GM12878 (cell line): Measurements from ENCODE around the gene PRKAG2. TPM values are rescaled to one million over a fixed set of nuclear protein-coding genes. Genes with fewer than 3 reads are reported as not detected.

Source experiments
- ATAC-seq: fragments of 200-7000 bp; cut with Tn5 transposase; 3 replicates; pipeline ENCODE4 v1.9.1; 2020; ENCODE audit warnings: mild to moderate bottlenecking, moderate library complexity
- BruUV-seq: library from RNA; stranded (reverse); fragments of 400-500 nt; replicated peaks from 2 replicates; lab custom pipeline; 2021; lab: Mats Ljungman, UMichigan
- CTCF ChIA-PET: fragments of 300-600 bp; sonication (Branson Sonifier 250); formaldehyde crosslinking; extraction: SDS; loops from one replicate; lab custom pipeline; 2021; ENCODE audit warnings: inconsistent platforms; lab: Yijun Ruan, JAX
- POLR2A ChIA-PET: fragments of 350-600 bp; formaldehyde crosslinking; extraction: SDS; loops from one replicate; lab custom pipeline; 2021; ENCODE audit warnings: inconsistent platforms; lab: Charles Lee
- RAD21 ChIA-PET: fragments of 300-600 bp; sonication (Branson Sonifier 250); formaldehyde crosslinking; loops from one replicate; lab custom pipeline; 2023; ENCODE audit warnings: antibody characterized with exemption; ENCODE audit not compliant: unreplicated experiment; lab: Charles Lee
- SMC1A ChIA-PET: fragments of 300-600 bp; sonication (Branson Sonifier 250); formaldehyde crosslinking; loops from one replicate; lab custom pipeline; 2023; ENCODE audit not compliant: unreplicated experiment, uncharacterized antibody; lab: Charles Lee
- DNase-seq: peaks from one replicate; pipeline ENCODE4 v3.0.0-alpha.2; 2011; ENCODE audit warnings: low read depth, low spot score
- FAIRE-seq: peaks from 3 replicates; lab custom pipeline; 2011; peaks lifted over from hg19 to GRCh38; lab: Jason Lieb, UNC
- H2AFZ ChIP-seq: 2 replicates; pipeline ENCODE4 v1.6.0; 2011; ENCODE audit warnings: low read depth, low read length, control low read depth; ENCODE audit not compliant: control insufficient read depth
- H3K27ac ChIP-seq: 2 replicates; pipeline ENCODE4 v1.5.1; 2011; ENCODE audit warnings: control low read depth; ENCODE audit not compliant: control insufficient read depth, insufficient read depth
- H3K27me3 ChIP-seq, 2 experiments: replicated peaks in 1 of 2; 2 replicates each; pipeline versions ENCODE4 v1.6.0 to v1.6.1; 2011; ENCODE audit warnings: low read length in 1 of 2; ENCODE audit not compliant: control insufficient read depth in 2 of 2, insufficient read depth in 2 of 2
- H3K36me3 ChIP-seq, 2 experiments: 2 replicates each; pipeline ENCODE4 v1.5.1; 2011; ENCODE audit warnings: low read length in 1 of 2; ENCODE audit not compliant: control insufficient read depth in 2 of 2, insufficient read depth in 2 of 2
- H3K4me1 ChIP-seq: 2 replicates; pipeline ENCODE4 v1.6.1; 2011; ENCODE audit warnings: mild to moderate bottlenecking, low read length, moderate library complexity, mixed read lengths; ENCODE audit not compliant: control insufficient read depth, insufficient read depth
- H3K4me2 ChIP-seq: 2 replicates; pipeline ENCODE4 v1.6.0; 2011; ENCODE audit warnings: control low read depth; ENCODE audit not compliant: control insufficient read depth, insufficient read depth
- H3K4me3 ChIP-seq: fragments of 200-600 bp; sonication (generic); 2 replicates; pipeline ENCODE4 v1.5.1; 2016
- H3K79me2 ChIP-seq: 2 replicates; pipeline ENCODE4 v1.6.0; 2011; ENCODE audit warnings: low read length; ENCODE audit not compliant: control insufficient read depth, insufficient read depth
- H3K9ac ChIP-seq: 2 replicates; pipeline ENCODE4 v1.8.0; 2011; ENCODE audit warnings: low read length, control low read depth, mixed read lengths; ENCODE audit not compliant: control insufficient read depth, insufficient read depth
- H3K9me3 ChIP-seq: replicated peaks from 3 replicates; pipeline ENCODE4 v1.5.1; 2011; ENCODE audit warnings: mild to moderate bottlenecking, low read length; ENCODE audit not compliant: control insufficient read depth, insufficient read depth
- H4K20me1 ChIP-seq: 2 replicates; pipeline ENCODE4 v1.6.0; 2011; ENCODE audit not compliant: control insufficient read depth, insufficient read depth
- E2F4 ChIP-seq: IDR thresholded peaks from 2 replicates; pipeline ENCODE4 v1.6.1; 2012; ENCODE audit warnings: low read depth, low read length, improper control_type of control experiment
- NKRF ChIP-seq: fragments of 450-650 bp; conservative IDR thresholded peaks from 2 replicates; pipeline ENCODE4 v1.6.1; 2017; ENCODE audit warnings: mild to moderate bottlenecking, moderate library complexity
- PAX5 ChIP-seq: IDR thresholded peaks from 2 replicates; pipeline ENCODE4 v1.6.1; 2011; ENCODE audit warnings: low read depth, low read length, borderline replicate concordance
- SP1 ChIP-seq: IDR thresholded peaks from one replicate; pipeline ENCODE4 v1.6.1; 2011; ENCODE audit warnings: low read depth, low read length
- TARDBP ChIP-seq: IDR thresholded peaks from 2 replicates; pipeline ENCODE4 v1.6.1; 2016; ENCODE audit warnings: borderline replicate concordance
- TCF3 ChIP-seq: IDR thresholded peaks from 2 replicates; pipeline ENCODE4 v1.6.1; 2012; ENCODE audit warnings: low read depth, mild to moderate bottlenecking, low read length, borderline replicate concordance; ENCODE audit not compliant: insufficient read depth
- ZSCAN29 ChIP-seq: fragments of 450-650 bp; IDR thresholded peaks from 2 replicates; pipeline ENCODE4 v1.6.1; 2017; ENCODE audit warnings: mild to moderate bottlenecking, moderate library complexity
- WGBS: methylation state at CpG from one replicate; pipeline ENCODE4 v1.1.6; 2016; ENCODE audit warnings: low lambda C conversion rate; ENCODE audit not compliant: insufficient replicate concordance, insufficient coverage; ENCODE audit errors: missing lambda C conversion rate; 5-methylcytosine and 5-hydroxymethylcytosine counted together
- in situ Hi-C: fragments of 300-500 bp; cut with MboI; formaldehyde crosslinking; loops from 9 replicates; pipeline ENCODE4 v1.14.3; 2018; ENCODE audit warnings: mixed read lengths
- intact Hi-C: fragments of 100-400 bp; cut with micrococcal nuclease; formaldehyde crosslinking; loops from one replicate; pipeline ENCODE4 v1.14.2; 2022; ENCODE audit not compliant: unreplicated experiment
- polyA plus RNA-seq, 11 experiments: library from polyadenylated mRNA; depleted of rRNA in 4 of 11; unstranded in 6 of 11; stranded (reverse) in 5 of 11; fragments of >200 nt; fragmentation: Nextera tagmentation in 4 of 11; fragmentation: Illumina TruSeq in 1 of 11; extraction: Ambion mirVana in 4 of 11; extraction: Trizol in 1 of 11; gene quantifications; 1 replicate in 1 of 11; 2 replicates in 10 of 11; pipeline versions ENCODE4 v1.2.1 to v1.2.3, GENCODE V29; 2011 to 2016; ENCODE audit warnings: inconsistent platforms in 2 of 11, missing spikeins in 2 of 11, low read depth in 1 of 11
- total RNA-seq, 4 experiments: library from RNA; depleted of rRNA in 3 of 4; stranded (reverse); fragments of >200 nt in 3 of 4; fragmentation: Illumina TruSeq in 1 of 4; extraction: Trizol in 1 of 4; gene quantifications; 2 replicates each; pipeline versions ENCODE4 v1.2.1 to v1.2.3, GENCODE V29; 2013 to 2021

Gene PRKAG2
- total and polyA plus RNA-seq, 10 of the 15 experiments (the other 5 are each of a cell fraction or from before 2014, with no cell fraction given), result 3.4 to 8.9 (median 6.8) TPM

- H3K4me1 ChIP-seq, result no peaks in the 10 kb centered on the region
- no peaks in the 10 kb centered on the region for H3K9me3 ChIP-seq
- WGBS, result 74% methylated on average over 25 of the region's 26 CpGs
- intact Hi-C loops, result no loop called here
- H3K36me3 ChIP-seq, result no peaks in the 10 kb centered on the region
- in situ Hi-C loops, result no loop called here
- no TSS peak for BruUV-seq
- ChIA-PET RAD21 (no interaction called here), POLR2A (no interaction called here), SMC1A (no interaction called here), CTCF (no interaction called here)
- ATAC-seq (no peak), FAIRE-seq (no peak), DNase-seq (no peak)
- H3K4me2 ChIP-seq, result no peak overlapping the region
- no peaks in the 10 kb centered on the region for H3K27me3 ChIP-seq
- TF ChIP-seq E2F4, result no peak
- TF ChIP-seq NKRF, result no peak
- no peak for TF ChIP-seq SP1
- no peak for TF ChIP-seq TARDBP
- TF ChIP-seq ZSCAN29, result no peak
- TF ChIP-seq PAX5, result no peak
- no peak for TF ChIP-seq TCF3
- H2AFZ ChIP-seq, result no peak overlapping the region
- no peaks in the 10 kb centered on the region for H3K79me2 ChIP-seq
- H3K27ac ChIP-seq, result no peak overlapping the region
- no peak overlapping the region for H3K9ac ChIP-seq
- no peaks in the 10 kb centered on the region for H4K20me1 ChIP-seq
- H3K4me3 ChIP-seq, result no peak overlapping the region
Measured at GRCh38 chr7:151830121-151830830, 46.6 kb downstream of the PRKAG2 start.
